Astrocyte of the cerebellum (primary cell): ENCODE results near the gene TUBB2B.
A peak's percentile ranks its signal among the peaks of the same experiment; 100 is the strongest.

Source experiments
- DNase-seq: peaks from one replicate; pipeline ENCODE4 v3.0.0-alpha.2; 2011; ENCODE audit warnings: low read depth
- H3K4me3 ChIP-seq: 2 replicates; pipeline ENCODE4 v1.5.1; 2011; ENCODE audit warnings: mild to moderate bottlenecking, low read depth, low read length, moderate library complexity
- CTCF ChIP-seq: IDR thresholded peaks from 2 replicates; pipeline ENCODE4 v1.5.1; 2012; ENCODE audit warnings: low read length, low read depth, moderate library complexity, mild to moderate bottlenecking; ENCODE audit errors: missing control alignments
- in situ Hi-C: cut with HindIII; loops from 2 replicates; pipeline ENCODE4 v1.10.0; 2017; ENCODE audit warnings: low sequenced_read_pairs

The TUBB2B gene

GRCh38 chr6:3230900-3231246, 3.4 kb upstream of the TUBB2B start:
- no peak for DNase-seq
- H3K4me3 ChIP-seq = peak overlapping the region; percentile 64
- no peak for TF ChIP-seq CTCF
- in situ Hi-C loops = no loop called here

- DNase-seq = no peak
- in situ Hi-C loops = no loop called here
- H3K4me3 ChIP-seq = no peak overlapping the region
- TF ChIP-seq CTCF = no peak
Observed at GRCh38 chr6:3230256-3230882, 2.9 kb upstream of the TUBB2B start.

GRCh38 chr6:3229566-3230178, 2.2 kb upstream of the TUBB2B start:
- H3K4me3 ChIP-seq = no peak overlapping the region
- in situ Hi-C loops = no loop called here
- DNase-seq = no peak
- TF ChIP-seq CTCF = no peak

- H3K4me3 ChIP-seq = peak overlapping the region; percentile 19
- no peak for DNase-seq
- no peak for TF ChIP-seq CTCF
- in situ Hi-C loops = no loop called here
Observed at GRCh38 chr6:3228771-3229565, 1.5 kb upstream of the TUBB2B start.

- in situ Hi-C loops = no loop called here
- peak overlapping the region; percentile 47 for H3K4me3 ChIP-seq
- DNase-seq = no peak
- TF ChIP-seq CTCF = no peak
Observed at GRCh38 chr6:3228046-3228671, 706 bp upstream of the TUBB2B start.

- peak overlapping the region; percentile 47 for H3K4me3 ChIP-seq
- no peak for DNase-seq
Observed at GRCh38 chr6:3226481-3227362, 731 bp downstream of the TUBB2B start.

More at GRCh38 chr6:3226481-3227362, 731 bp downstream of the TUBB2B start:
- in situ Hi-C loops = no loop called here
- no peak for TF ChIP-seq CTCF
